SH-SY5Y (cell line): Measurements from ENCODE around the gene CCDC194.

Experiments used
- GATA2 ChIP-seq: IDR thresholded peaks from 2 replicates; pipeline ENCODE4 v1.6.1; 2011; ENCODE audit warnings: mild to moderate bottlenecking, low read depth, low read length
- GATA3 ChIP-seq: IDR thresholded peaks from 2 replicates; pipeline ENCODE4 v1.6.1; 2011; ENCODE audit warnings: low read depth, mild to moderate bottlenecking, low read length, moderate library complexity

DNA sequence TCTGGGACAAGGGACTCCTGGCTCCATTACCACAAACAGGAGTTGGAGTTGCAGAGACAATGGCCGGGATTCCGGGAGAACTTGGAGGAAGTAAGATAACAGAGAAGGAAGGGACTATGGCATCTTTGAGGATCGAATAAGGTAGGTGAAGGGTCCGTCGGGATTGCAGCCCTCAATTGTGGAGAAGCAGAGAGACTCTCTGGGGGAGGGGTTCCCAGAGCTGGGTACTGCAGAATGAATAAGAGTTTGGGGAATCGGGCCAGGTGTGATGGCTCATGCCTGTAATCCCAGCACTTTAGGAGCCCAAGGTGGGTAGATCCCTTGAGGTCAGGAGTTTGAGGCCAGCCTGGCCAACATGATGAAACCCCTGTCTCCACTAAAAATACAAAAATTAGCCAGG, 7.6 kb upstream of the CCDC194 start:
- TF ChIP-seq GATA2: no peak
- TF ChIP-seq GATA3: no peak
